Occipital lobe (tissue), 2 donors: ENCODE measurements around the gene ITPRIP. TPM values are rescaled to one million over a fixed set of nuclear protein-coding genes. Genes with fewer than 3 reads are reported as not detected.

Experiments used
- DNase-seq: peaks from one replicate; lab custom pipeline; 2025; lab: John Stamatoyannopoulos, UW
- total RNA-seq: library from RNA; depleted of rRNA; stranded (reverse); fragments of >200 nt; gene quantifications from one replicate; pipeline ENCODE4 v1.2.3, GENCODE V29; 2014

Gene ITPRIP
- total RNA-seq, 1 donor from 2014 or later, result 1.6 TPM

GRCh38 chr10:104326991-104327610 is 11.2 kb downstream of the ITPRIP start:
- DNase-seq, result no peak

- DNase-seq, result no peak
These were observed 12.5 kb downstream of the ITPRIP start for GRCh38 chr10:104325436-104326435.

GRCh38 chr10:104324931-104325330 is 13.3 kb downstream of the ITPRIP start:
- DNase-seq, result no peak

GRCh38 chr10:104324221-104324686 is 14.0 kb downstream of the ITPRIP start:
- DNase-seq, result no peak

GRCh38 chr10:104323760-104324201 is 14.5 kb downstream of the ITPRIP start:
- DNase-seq, result no peak

GRCh38 chr10:104323085-104323484 is 15.2 kb downstream of the ITPRIP start:
- DNase-seq, result no peak

- no peak for DNase-seq
These were observed 15.9 kb downstream of the ITPRIP start for GRCh38 chr10:104322416-104322782.

- no peak for DNase-seq
These were observed 16.4 kb downstream of the ITPRIP start for GRCh38 chr10:104321725-104322415.

GRCh38 chr10:104321226-104321625 is 17.0 kb downstream of the ITPRIP start:
- no peak for DNase-seq

- DNase-seq, result no peak
These were observed 19.2 kb downstream of the ITPRIP start for GRCh38 chr10:104318810-104319741.

GRCh38 chr10:104318326-104318725 is 19.9 kb downstream of the ITPRIP start:
- no peak for DNase-seq

GRCh38 chr10:104317726-104318299 is 20.5 kb downstream of the ITPRIP start:
- DNase-seq, result no peak

- no peak for DNase-seq
These were observed 21.0 kb downstream of the ITPRIP start for GRCh38 chr10:104317269-104317710.

- no peak for DNase-seq
These were observed 21.8 kb downstream of the ITPRIP start for GRCh38 chr10:104316321-104317099.

- no peak for DNase-seq
These were observed 22.8 kb downstream of the ITPRIP start for GRCh38 chr10:104315486-104315921.

- no peak for DNase-seq
These were observed 23.4 kb downstream of the ITPRIP start for GRCh38 chr10:104314591-104315485.

- DNase-seq, result no peak
These were observed 27.0 kb downstream of the ITPRIP start for GRCh38 chr10:104311184-104311720.
